GM12864 (cell line): ENCODE results near the gene ERCC2.

Experiments used
- DNase-seq: peaks from one replicate; pipeline ENCODE4 v3.0.0-alpha.2; 2011; ENCODE audit warnings: low read depth
- H3K4me3 ChIP-seq: 2 replicates; pipeline ENCODE4 v1.5.1; 2011; ENCODE audit warnings: mild to moderate bottlenecking, low read depth, low read length, control low read depth
- TF ChIP-seq, protein P1 (sequence below): IDR thresholded peaks from 2 replicates; pipeline ENCODE4 v1.5.1; 2011; ENCODE audit warnings: low read depth, mild to moderate bottlenecking, moderate library complexity, low read length, control low read depth, inconsistent platforms; ENCODE audit errors: missing control alignments

The ERCC2 gene

DNA sequence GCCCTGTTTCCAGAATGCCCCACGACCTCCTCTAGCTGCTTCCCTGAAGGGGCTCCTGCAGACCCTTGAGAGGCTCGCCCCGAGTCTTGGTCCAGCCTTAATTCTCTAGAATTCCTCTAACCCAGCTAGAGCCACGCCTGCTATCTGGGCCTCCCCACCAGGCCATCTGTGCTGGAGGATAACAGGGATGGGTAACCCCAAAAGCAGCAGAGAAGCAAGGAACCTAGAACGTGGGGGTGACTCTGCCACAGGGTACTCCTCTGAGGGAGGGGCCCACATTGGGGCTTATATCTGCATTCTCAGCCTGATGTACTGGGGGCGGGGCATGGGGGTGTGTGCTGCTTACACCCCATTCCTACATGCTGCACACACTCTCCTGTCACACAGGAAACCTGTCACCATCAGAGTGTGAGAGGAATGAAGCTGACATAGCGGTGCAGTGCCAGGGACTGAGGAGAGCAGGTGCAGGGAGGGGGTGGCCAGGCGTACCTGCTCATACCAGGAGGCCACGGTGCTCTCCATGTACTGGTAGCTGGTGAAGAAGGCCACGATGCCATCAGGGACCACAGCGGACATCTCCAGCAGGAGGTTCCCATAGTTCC lies 16.0 kb downstream of the ERCC2 start:
- H3K4me3 ChIP-seq = no peak overlapping the region
- TF ChIP-seq, protein P1, sequence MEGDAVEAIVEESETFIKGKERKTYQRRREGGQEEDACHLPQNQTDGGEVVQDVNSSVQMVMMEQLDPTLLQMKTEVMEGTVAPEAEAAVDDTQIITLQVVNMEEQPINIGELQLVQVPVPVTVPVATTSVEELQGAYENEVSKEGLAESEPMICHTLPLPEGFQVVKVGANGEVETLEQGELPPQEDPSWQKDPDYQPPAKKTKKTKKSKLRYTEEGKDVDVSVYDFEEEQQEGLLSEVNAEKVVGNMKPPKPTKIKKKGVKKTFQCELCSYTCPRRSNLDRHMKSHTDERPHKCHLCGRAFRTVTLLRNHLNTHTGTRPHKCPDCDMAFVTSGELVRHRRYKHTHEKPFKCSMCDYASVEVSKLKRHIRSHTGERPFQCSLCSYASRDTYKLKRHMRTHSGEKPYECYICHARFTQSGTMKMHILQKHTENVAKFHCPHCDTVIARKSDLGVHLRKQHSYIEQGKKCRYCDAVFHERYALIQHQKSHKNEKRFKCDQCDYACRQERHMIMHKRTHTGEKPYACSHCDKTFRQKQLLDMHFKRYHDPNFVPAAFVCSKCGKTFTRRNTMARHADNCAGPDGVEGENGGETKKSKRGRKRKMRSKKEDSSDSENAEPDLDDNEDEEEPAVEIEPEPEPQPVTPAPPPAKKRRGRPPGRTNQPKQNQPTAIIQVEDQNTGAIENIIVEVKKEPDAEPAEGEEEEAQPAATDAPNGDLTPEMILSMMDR = no peak
- no peak for DNase-seq

GRCh38 chr19:45352914-45353796 lies 17.2 kb downstream of the ERCC2 start:
- TF ChIP-seq, protein P1 = no peak
- DNase-seq = no peak
- H3K4me3 ChIP-seq = no peak overlapping the region

DNA sequence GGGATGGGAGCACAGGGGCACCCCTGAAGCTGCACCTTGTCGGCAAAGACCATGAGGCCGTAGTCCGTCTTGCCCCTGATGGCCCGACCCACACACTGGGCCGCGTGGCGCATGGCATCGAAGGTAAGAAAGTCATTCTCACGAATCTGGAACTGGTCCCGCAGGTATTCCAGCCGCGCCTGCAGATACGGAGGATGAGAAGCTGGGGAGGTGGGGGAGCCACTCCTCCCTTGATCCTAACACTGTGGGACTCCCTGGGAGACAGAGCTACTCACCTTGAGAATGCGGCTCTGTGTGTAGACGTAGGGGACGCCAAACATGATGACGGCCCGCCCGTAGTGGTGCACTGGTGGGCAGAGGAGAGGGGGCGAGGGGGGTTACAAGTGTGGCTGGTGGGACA lies 17.9 kb downstream of the ERCC2 start:
- no peak overlapping the region for H3K4me3 ChIP-seq
- DNase-seq = no peak
- TF ChIP-seq, protein P1 = no peak

DNA sequence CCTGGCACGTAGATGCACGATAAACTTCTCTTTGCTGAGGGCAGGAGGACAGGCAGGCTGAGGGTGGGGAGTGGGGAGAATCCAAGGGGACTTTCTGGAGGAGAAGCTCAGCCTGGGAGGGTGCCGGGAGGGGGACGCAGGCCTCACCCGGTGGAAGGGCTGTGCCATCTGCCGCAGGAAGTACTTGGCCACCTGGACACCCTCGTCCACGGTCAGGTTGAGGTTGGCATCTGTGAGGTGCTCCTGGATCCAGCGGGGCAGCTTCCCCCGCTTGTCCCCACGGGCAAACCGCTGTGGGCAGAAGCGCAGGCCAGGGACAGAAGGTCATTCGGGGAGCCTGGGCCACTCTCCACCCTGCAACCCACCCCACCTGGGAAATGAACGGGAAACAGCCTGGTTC lies 18.3 kb downstream of the ERCC2 start:
- no peak for DNase-seq
- no peak overlapping the region for H3K4me3 ChIP-seq
- TF ChIP-seq, protein P1 = no peak

- DNase-seq = no peak
- no peak overlapping the region for H3K4me3 ChIP-seq
- TF ChIP-seq, protein P1 = no peak
Observed at GRCh38 chr19:45351401-45351952, 18.9 kb downstream of the ERCC2 start.

DNA sequence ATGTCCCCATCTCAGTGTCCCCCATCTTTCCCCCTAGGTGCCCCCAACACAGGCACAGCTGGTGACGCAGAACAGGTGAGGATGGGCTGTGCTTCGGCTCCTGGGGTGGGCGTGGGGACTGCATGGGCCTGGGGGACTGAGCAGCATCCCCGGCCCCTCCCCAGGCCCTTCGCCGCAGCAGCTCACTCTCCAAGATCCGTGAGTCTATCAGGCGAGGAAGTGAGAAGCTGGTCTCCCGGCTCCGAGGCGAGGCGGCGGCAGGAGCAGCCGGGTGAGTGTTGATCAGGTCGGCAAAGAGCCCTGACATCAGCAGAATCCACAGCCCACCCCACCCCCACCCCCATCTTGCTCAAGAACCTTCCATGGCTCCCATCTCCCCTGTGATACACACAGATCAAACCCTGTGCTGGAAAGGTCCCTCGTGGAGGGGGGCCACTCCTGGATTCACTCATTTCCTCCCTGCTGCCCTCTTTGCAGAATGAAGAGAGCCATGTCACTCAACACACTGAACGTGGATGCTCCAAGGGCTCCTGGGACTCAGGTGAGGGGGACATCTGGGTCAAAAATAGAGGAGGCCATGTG lies 19.8 kb downstream of the ERCC2 start:
- H3K4me3 ChIP-seq = no peak overlapping the region
- no peak for DNase-seq
- TF ChIP-seq, protein P1 = no peak
